H1 (cell line): ENCODE data around the gene INTS6. TPM values are rescaled to one million over a fixed set of nuclear protein-coding genes. Genes with fewer than 3 reads are reported as not detected.

Source experiments
- CTCF ChIA-PET: fragments of 300-600 bp; sonication (Branson Sonifier 250); formaldehyde crosslinking; loops from one replicate; lab custom pipeline; 2021; ENCODE audit not compliant: partially characterized antibody; lab: Charles Lee
- POLR2A ChIA-PET: fragments of 300-600 bp; sonication (Branson Sonifier 250); formaldehyde crosslinking; loops from one replicate; lab custom pipeline; 2021; ENCODE audit warnings: inconsistent platforms; ENCODE audit not compliant: partially characterized antibody; lab: Charles Lee
- DNase-seq, 2 experiments: peaks; one replicate each; pipeline versions ENCODE4 v3.0.0 to v3.0.0-alpha.2; 2010 to 2022; ENCODE audit warnings: low spot score in 2 of 2, low read depth in 1 of 2, mixed read lengths in 1 of 2
- FAIRE-seq: peaks from 2 replicates; lab custom pipeline; 2011; peaks lifted over from hg19 to GRCh38; lab: Jason Lieb, UNC
- H2AFZ ChIP-seq: 2 replicates; pipeline ENCODE4 v1.8.1; 2012; ENCODE audit warnings: low read length, inconsistent platforms
- H2AK5ac ChIP-seq: 2 replicates; pipeline ENCODE4 v1.6.1; 2013; ENCODE audit warnings: low read depth, low read length
- H2BK120ac ChIP-seq: replicated peaks from 2 replicates; pipeline ENCODE3; 2013; ENCODE audit warnings: low read depth, low read length, inconsistent platforms
- H2BK12ac ChIP-seq: 2 replicates; pipeline ENCODE4 v1.6.1; 2013; ENCODE audit warnings: low read depth, low read length
- H2BK15ac ChIP-seq: 2 replicates; pipeline ENCODE4 v1.6.1; 2013; ENCODE audit warnings: low read length
- H2BK20ac ChIP-seq: 2 replicates; pipeline ENCODE4 v1.6.1; 2013; ENCODE audit warnings: low read length
- H2BK5ac ChIP-seq: 2 replicates; pipeline ENCODE4 v1.6.1; 2013; ENCODE audit warnings: low read depth, low read length
- H3K14ac ChIP-seq: 2 replicates; pipeline ENCODE4 v1.6.1; 2013; ENCODE audit warnings: inconsistent platforms; ENCODE audit not compliant: insufficient read length
- H3K18ac ChIP-seq: 2 replicates; pipeline ENCODE4 v1.6.1; 2013; ENCODE audit warnings: low read length; ENCODE audit errors: extremely low read depth
- H3K23ac ChIP-seq: 2 replicates; pipeline ENCODE4 v1.6.1; 2013; ENCODE audit warnings: inconsistent platforms; ENCODE audit not compliant: insufficient read length
- H3K23me2 ChIP-seq: 2 replicates; pipeline ENCODE4 v1.6.1; 2013; ENCODE audit warnings: low read depth, low read length
- H3K27ac ChIP-seq: 2 replicates; pipeline ENCODE4 v1.6.1; 2011; ENCODE audit warnings: low read depth, low read length, inconsistent platforms
- H3K27me3 ChIP-seq, 4 experiments: replicated peaks in 1 of 4; 1 replicate in 1 of 4; 2 replicates in 3 of 4; pipeline versions ENCODE4 v1.6.1 to v1.8.1; 2011 to 2013; ENCODE audit warnings: low read length in 3 of 4, mild to moderate bottlenecking in 3 of 4, inconsistent platforms in 2 of 4, mixed read lengths in 2 of 4, moderate library complexity in 1 of 4; ENCODE audit not compliant: control insufficient read depth in 3 of 4, insufficient read depth in 3 of 4; ENCODE audit errors: extremely low read depth in 1 of 4
- H3K36me3 ChIP-seq, 4 experiments: 2 replicates each; pipeline versions ENCODE4 v1.6.1 to v1.8.1; 2011 to 2013; ENCODE audit warnings: mild to moderate bottlenecking in 4 of 4, low read length in 3 of 4, moderate library complexity in 2 of 4, control low read depth in 1 of 4, inconsistent platforms in 1 of 4; ENCODE audit not compliant: insufficient read depth in 4 of 4, control insufficient read depth in 2 of 4
- H3K4ac ChIP-seq: replicated peaks from 2 replicates; pipeline ENCODE3; 2013; ENCODE audit warnings: low read length, low read depth, mixed read lengths, inconsistent platforms; ENCODE audit not compliant: insufficient read length
- H3K4me1 ChIP-seq, 4 experiments: replicated peaks in 1 of 4; 1 replicate in 1 of 4; 2 replicates in 3 of 4; pipeline versions ENCODE4 v1.6.1 to v1.8.1; 2011 to 2013; ENCODE audit warnings: low read length in 3 of 4, inconsistent platforms in 2 of 4, mixed read lengths in 1 of 4; ENCODE audit not compliant: insufficient read depth in 4 of 4, control insufficient read depth in 3 of 4
- H3K4me2 ChIP-seq, 2 experiments: 2 replicates each; pipeline versions ENCODE4 v1.6.1 to v1.8.1; 2011 to 2013; ENCODE audit warnings: low read depth in 2 of 2, low read length in 2 of 2, control low read depth in 1 of 2, inconsistent platforms in 1 of 2, mild to moderate bottlenecking in 1 of 2; ENCODE audit not compliant: insufficient read depth in 1 of 2
- H3K4me3 ChIP-seq, 4 experiments: fragments of 200-600, 300-600 bp in 1 of 4; sonication (generic), shearing (Covaris generic), sonication (Bioruptor Twin) in 1 of 4; 2 replicates each; pipeline versions ENCODE4 v1.5.1 to v1.8.1; 2011 to 2016; ENCODE audit warnings: low read length in 4 of 4, low read depth in 3 of 4, control low read depth in 2 of 4, inconsistent platforms in 2 of 4, mild to moderate bottlenecking in 2 of 4, mixed read lengths in 1 of 4, moderate library complexity in 1 of 4; ENCODE audit not compliant: insufficient read depth in 2 of 4; ENCODE audit errors: extremely low read depth in 1 of 4
- H3K56ac ChIP-seq: replicated peaks from 2 replicates; pipeline ENCODE3; 2013; ENCODE audit warnings: low read depth, mild to moderate bottlenecking, mixed read lengths, low read length, inconsistent platforms; ENCODE audit not compliant: insufficient read length
- H3K79me1 ChIP-seq: 2 replicates; pipeline ENCODE4 v1.6.1; 2013; ENCODE audit warnings: low read depth, low read length, control low read depth
- H3K79me2 ChIP-seq, 2 experiments: 2 replicates each; pipeline versions ENCODE4 v1.6.1 to v1.8.1; 2012 to 2013; ENCODE audit warnings: low read length in 2 of 2, mild to moderate bottlenecking in 2 of 2, inconsistent platforms in 1 of 2; ENCODE audit not compliant: insufficient read depth in 2 of 2, control insufficient read depth in 1 of 2
- H3K9ac ChIP-seq, 4 experiments: replicated peaks in 1 of 4; 1 replicate in 1 of 4; 2 replicates in 3 of 4; pipeline versions ENCODE4 v1.6.1 to v1.8.1; 2011 to 2013; ENCODE audit warnings: low read depth in 3 of 4, low read length in 3 of 4, control low read depth in 2 of 4, mild to moderate bottlenecking in 2 of 4, moderate library complexity in 2 of 4, inconsistent platforms in 1 of 4; ENCODE audit errors: extremely low read depth in 1 of 4
- H3K9me3 ChIP-seq, 2 experiments: 2 replicates each; pipeline versions ENCODE4 v1.6.1 to v1.8.1; 2012 to 2013; ENCODE audit warnings: mild to moderate bottlenecking in 2 of 2, moderate library complexity in 2 of 2, control low read depth in 1 of 2, inconsistent platforms in 1 of 2, low read depth in 1 of 2, low read length in 1 of 2, mixed read lengths in 1 of 2; ENCODE audit not compliant: insufficient read depth in 2 of 2
- H4K20me1 ChIP-seq, 2 experiments: replicated peaks in 1 of 2; 2 replicates each; pipeline versions ENCODE3 to v1.8.1; 2011 to 2013; ENCODE audit warnings: inconsistent platforms in 2 of 2, low read length in 2 of 2, mild to moderate bottlenecking in 1 of 2; ENCODE audit not compliant: insufficient read depth in 2 of 2, control insufficient read depth in 1 of 2
- H4K5ac ChIP-seq: 2 replicates; pipeline ENCODE4 v1.6.1; 2013; ENCODE audit warnings: low read length, low read depth, mixed read lengths, inconsistent platforms; ENCODE audit not compliant: insufficient read length
- H4K8ac ChIP-seq: 2 replicates; pipeline ENCODE4 v1.8.0; 2013; ENCODE audit warnings: mild to moderate bottlenecking, moderate library complexity, low read length, inconsistent platforms; ENCODE audit not compliant: insufficient read depth; ENCODE audit errors: extremely low read depth
- H4K91ac ChIP-seq: replicated peaks from 2 replicates; pipeline ENCODE3; 2013; ENCODE audit warnings: low read length, mixed read lengths, inconsistent platforms; ENCODE audit not compliant: insufficient read length
- ATF2 ChIP-seq: IDR thresholded peaks from 2 replicates; pipeline ENCODE4 v1.6.1; 2012; ENCODE audit warnings: low read length, inconsistent platforms
- BACH1 ChIP-seq: IDR thresholded peaks from 2 replicates; pipeline ENCODE4 v1.6.1; 2012; ENCODE audit warnings: low read length, improper control_type of control experiment
- EGR1 ChIP-seq: IDR thresholded peaks from 2 replicates; pipeline ENCODE4 v1.6.1; 2011; ENCODE audit warnings: low read depth, low read length, borderline replicate concordance
- GABPA ChIP-seq: IDR thresholded peaks from 2 replicates; pipeline ENCODE4 v1.6.1; 2011; ENCODE audit warnings: mild to moderate bottlenecking, low read length, moderate library complexity, borderline replicate concordance; ENCODE audit not compliant: insufficient read depth
- JUND ChIP-seq: IDR thresholded peaks from 2 replicates; pipeline ENCODE4 v1.6.1; 2011; ENCODE audit warnings: mild to moderate bottlenecking, improper control_type of control experiment, low read length
- MAX ChIP-seq: IDR thresholded peaks from 2 replicates; pipeline ENCODE4 v1.6.1; 2012; ENCODE audit warnings: inconsistent platforms
- POLR2AphosphoS5 ChIP-seq: IDR thresholded peaks from 2 replicates; pipeline ENCODE4 v1.6.1; 2011; ENCODE audit warnings: low read depth, low read length
- RNF2 ChIP-seq: fragments of 200-900, 300-1000 bp; sonication (generic); IDR thresholded peaks from 2 replicates; pipeline ENCODE4 v1.7.1; 2016; ENCODE audit warnings: borderline replicate concordance, low read depth, mild to moderate bottlenecking, antibody characterized with exemption, low read length; ENCODE audit not compliant: poor library complexity, severe bottlenecking; ENCODE audit errors: missing control alignments
- SRF ChIP-seq: IDR thresholded peaks from 2 replicates; pipeline ENCODE4 v1.6.1; 2011; ENCODE audit warnings: mild to moderate bottlenecking, low read depth, low read length, moderate library complexity
- TCF12 ChIP-seq: IDR thresholded peaks from 2 replicates; pipeline ENCODE4 v1.6.1; 2011; ENCODE audit warnings: low read depth, mild to moderate bottlenecking, low read length
- YY1 ChIP-seq: IDR thresholded peaks from 2 replicates; pipeline ENCODE4 v1.6.1; 2011; ENCODE audit warnings: low read depth, mild to moderate bottlenecking, low read length
- WGBS, 2 experiments: shearing (Covaris generic) in 1 of 2; methylation state at CpG; one replicate each; pipeline versions ENCODE4 v1.1.6 to v1.1.7; 2013 to 2015; ENCODE audit warnings: low lambda C conversion rate in 2 of 2, mixed read lengths in 2 of 2, inconsistent platforms in 1 of 2, low coverage in 1 of 2, missing lambda C conversion rate in 1 of 2; ENCODE audit not compliant: insufficient replicate concordance in 2 of 2, insufficient coverage in 1 of 2, insufficient read length in 1 of 2; ENCODE audit errors: extremely low coverage in 1 of 2, missing lambda C conversion rate in 1 of 2; 5-methylcytosine and 5-hydroxymethylcytosine counted together
- polyA plus RNA-seq, 7 experiments: library from polyadenylated mRNA; depleted of rRNA in 3 of 7; stranded (reverse) in 5 of 7; unstranded in 2 of 7; fragments of >200 nt in 5 of 7; fragments of 200-250 nt in 2 of 7; gene quantifications; 1 replicate in 5 of 7; 2 replicates in 1 of 7; 4 replicates in 1 of 7; pipeline versions ENCODE4 v1.2.1 to v1.2.3, GENCODE V29; 2011 to 2013; ENCODE audit warnings: missing spikeins in 2 of 7, mixed read lengths in 2 of 7
- total RNA-seq: library from RNA; stranded (reverse); fragmentation: NEBNext Ultra II Directional; extraction: Animal tissue kit (Norgen Biotek cat#: 25700); gene quantifications from 2 replicates; pipeline ENCODE4 v1.2.1, GENCODE V29; 2021

The INTS6 gene
- total and polyA plus RNA-seq, 2 of the 8 experiments (the other 6 are each of a cell fraction or from before 2014, with no cell fraction given), result 12.6 to 42.8 TPM

GRCh38 chr13:51456510-51456909 lies 3.7 kb upstream of the INTS6 start:
- POLR2A ChIA-PET, result interaction anchor here (0.8 kb wide), 1 partner anchor 182 kb away, joined by 3 read pairs; no protein-coding TSS in a partner anchor
- no peaks in the 10 kb centered on the region for H3K4me1 ChIP-seq
- CTCF ChIA-PET, result interaction anchor here (0.6 kb wide), 1 partner anchor 9 kb away, joined by 3 read pairs; no protein-coding TSS in a partner anchor
- no peaks in the 10 kb centered on the region; the same call in 1 of the 2 replicates for H3K79me1 ChIP-seq
- H2BK12ac ChIP-seq, result no peak overlapping the region
- DNase-seq, result no peak
- no peak overlapping the region for H3K4me2 ChIP-seq
- no peak overlapping the region for H4K8ac ChIP-seq
- H2BK5ac ChIP-seq, result no peak overlapping the region
- H3K14ac ChIP-seq, result no peak overlapping the region
- no peak overlapping the region for H2BK15ac ChIP-seq
- no peaks in the 10 kb centered on the region for H3K79me2 ChIP-seq
- no peak overlapping the region for H2AFZ ChIP-seq
- no peak overlapping the region for H3K9ac ChIP-seq
- H3K4ac ChIP-seq, result no peak overlapping the region
- no peak overlapping the region for H3K23ac ChIP-seq
- no peak overlapping the region for H2AK5ac ChIP-seq
- no peaks in the 10 kb centered on the region for H3K9me3 ChIP-seq
- H4K5ac ChIP-seq, result no peak overlapping the region
- no peaks in the 10 kb centered on the region for H3K27me3 ChIP-seq
- H3K36me3 ChIP-seq, result peaks cover 0 to 15% (median 0%) of the 10 kb centered on the region in 4 experiments; a peak in 2 of 8 replicates
- no peak overlapping the region for H4K91ac ChIP-seq
- no peaks in the 10 kb centered on the region for H4K20me1 ChIP-seq
- H3K56ac ChIP-seq, result no peak overlapping the region
- no peak overlapping the region for H3K4me3 ChIP-seq
- H2BK20ac ChIP-seq, result no peak overlapping the region
- no peak for FAIRE-seq
- TF ChIP-seq GABPA, result no peak
- TF ChIP-seq EGR1, result no peak
- no peak for TF ChIP-seq RNF2
- no peak for TF ChIP-seq TCF12
- TF ChIP-seq BACH1, result no peak
- TF ChIP-seq SRF, result no peak
- TF ChIP-seq JUND, result no peak
- TF ChIP-seq YY1, result no peak
- no peak for TF ChIP-seq ATF2
- no peak for TF ChIP-seq MAX
- no peak for TF ChIP-seq POLR2AphosphoS5
- no peak overlapping the region for H2BK120ac ChIP-seq
- peaks cover 4% of the 10 kb centered on the region for H3K23me2 ChIP-seq
- WGBS, 2 experiments, result 86% methylated on average over 13 of the region's 13 CpGs; no CpG with 5 or more reads in 1 of the 2 experiments
- H3K18ac ChIP-seq, result no peak overlapping the region
- H3K27ac ChIP-seq, result no peak overlapping the region
